Hematopoietic multipotent progenitor cell treated with erythropoietin and hydrocortisone succinate and interleukin-3 and kit ligand, for 6 days (in vitro differentiated cells): ENCODE measurements around the gene SPIN1.

Experiments used
- DNase-seq: peaks from one replicate; pipeline ENCODE4 v3.0.0-alpha.2; 2015

Gene SPIN1

GRCh38 chr9:88390371-88390990, 2.2 kb downstream of the SPIN1 start:
- DNase-seq: no peak

GRCh38 chr9:88391236-88391635, 3.0 kb downstream of the SPIN1 start:
- peak; percentile 45 for DNase-seq

DNA sequence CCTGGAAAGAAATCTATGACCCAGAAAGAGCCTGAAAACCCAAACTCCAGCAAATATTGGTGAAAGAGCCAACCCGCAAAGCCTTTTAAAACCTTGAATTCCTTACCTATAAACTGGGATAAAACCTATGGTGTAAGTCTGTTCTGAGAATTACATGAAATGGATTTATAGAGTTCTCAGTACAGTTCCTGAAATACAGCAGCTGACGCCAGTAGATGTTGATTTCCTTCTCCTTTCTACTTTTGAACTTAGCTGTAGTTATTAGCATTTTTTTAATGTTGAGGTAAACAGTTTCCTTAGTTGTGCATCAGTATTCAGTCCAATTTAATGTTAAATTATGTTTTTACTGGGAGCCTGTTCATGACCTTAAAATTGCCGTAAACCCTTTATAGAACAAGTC, 3.7 kb downstream of the SPIN1 start:
- DNase-seq: no peak

DNA sequence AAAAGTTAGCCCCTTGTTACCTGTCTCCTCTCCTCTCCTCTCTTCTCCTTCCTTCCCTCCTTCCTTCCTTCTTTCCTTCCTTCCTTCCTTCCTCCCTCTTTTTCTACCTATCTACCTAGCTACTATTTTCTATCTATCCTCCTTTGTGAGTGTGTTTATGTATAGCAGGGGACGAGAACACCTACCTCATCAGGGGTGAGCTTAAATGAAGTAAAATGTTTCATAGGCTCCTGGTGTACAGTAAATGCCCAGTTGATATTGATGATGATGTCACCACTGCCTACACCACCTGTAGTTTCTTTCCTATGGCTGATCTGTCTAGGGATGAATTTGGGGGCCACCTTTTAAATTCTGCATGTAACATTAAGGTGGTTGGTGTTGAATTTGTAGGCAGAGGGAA, 4.3 kb downstream of the SPIN1 start:
- no peak for DNase-seq

- DNase-seq: no peak
Measured at GRCh38 chr9:88396836-88397577, 8.8 kb downstream of the SPIN1 start.

GRCh38 chr9:88398016-88398415, 9.8 kb downstream of the SPIN1 start:
- no peak for DNase-seq

DNA sequence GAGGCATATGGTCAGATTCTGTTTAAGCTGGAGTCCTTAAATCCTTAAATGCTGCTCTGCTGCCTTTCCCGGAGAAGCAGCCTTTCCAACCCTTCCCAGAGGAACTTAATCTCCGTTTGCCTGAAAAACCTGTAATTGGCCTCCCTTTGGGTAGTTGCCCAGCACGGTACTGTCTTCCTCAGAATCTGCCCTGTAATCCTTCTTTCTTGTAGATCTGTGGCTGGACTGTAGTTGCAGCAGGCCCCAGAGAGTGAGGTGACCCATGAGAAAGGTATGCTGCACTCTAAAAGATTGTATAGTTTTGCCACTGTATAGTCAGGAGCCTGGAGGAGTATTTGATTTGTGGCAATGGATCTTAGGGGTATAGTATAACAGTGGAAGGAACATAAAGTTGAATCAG, 11.7 kb downstream of the SPIN1 start:
- no peak for DNase-seq

DNA sequence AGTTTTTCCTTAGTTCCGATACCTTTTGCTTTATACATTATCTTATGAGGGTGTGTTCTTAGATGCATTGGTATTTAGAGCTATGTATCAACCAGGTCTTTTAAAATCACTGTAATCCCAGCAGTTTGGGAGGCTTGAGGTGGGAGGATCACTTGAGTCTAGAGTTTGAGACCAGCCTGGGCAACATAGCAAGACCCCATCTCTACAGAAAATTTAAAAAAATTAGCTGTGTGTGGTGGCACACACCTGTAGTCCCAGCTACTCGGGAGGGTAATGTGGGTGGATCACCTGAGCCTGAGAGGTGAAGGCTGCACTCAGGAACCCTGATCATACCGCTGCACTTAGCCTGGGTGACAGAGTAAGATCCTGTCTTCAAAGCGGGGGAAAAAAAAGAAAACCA, 15.1 kb downstream of the SPIN1 start:
- no peak for DNase-seq

- DNase-seq: no peak
Measured at GRCh38 chr9:88406051-88406450, 17.8 kb downstream of the SPIN1 start.

- DNase-seq: no peak
Measured at GRCh38 chr9:88411471-88411870, 23.2 kb downstream of the SPIN1 start.

- no peak for DNase-seq
Measured at GRCh38 chr9:88414298-88414697, 26.1 kb downstream of the SPIN1 start.

GRCh38 chr9:88418025-88418424, 29.8 kb downstream of the SPIN1 start:
- DNase-seq: no peak

DNA sequence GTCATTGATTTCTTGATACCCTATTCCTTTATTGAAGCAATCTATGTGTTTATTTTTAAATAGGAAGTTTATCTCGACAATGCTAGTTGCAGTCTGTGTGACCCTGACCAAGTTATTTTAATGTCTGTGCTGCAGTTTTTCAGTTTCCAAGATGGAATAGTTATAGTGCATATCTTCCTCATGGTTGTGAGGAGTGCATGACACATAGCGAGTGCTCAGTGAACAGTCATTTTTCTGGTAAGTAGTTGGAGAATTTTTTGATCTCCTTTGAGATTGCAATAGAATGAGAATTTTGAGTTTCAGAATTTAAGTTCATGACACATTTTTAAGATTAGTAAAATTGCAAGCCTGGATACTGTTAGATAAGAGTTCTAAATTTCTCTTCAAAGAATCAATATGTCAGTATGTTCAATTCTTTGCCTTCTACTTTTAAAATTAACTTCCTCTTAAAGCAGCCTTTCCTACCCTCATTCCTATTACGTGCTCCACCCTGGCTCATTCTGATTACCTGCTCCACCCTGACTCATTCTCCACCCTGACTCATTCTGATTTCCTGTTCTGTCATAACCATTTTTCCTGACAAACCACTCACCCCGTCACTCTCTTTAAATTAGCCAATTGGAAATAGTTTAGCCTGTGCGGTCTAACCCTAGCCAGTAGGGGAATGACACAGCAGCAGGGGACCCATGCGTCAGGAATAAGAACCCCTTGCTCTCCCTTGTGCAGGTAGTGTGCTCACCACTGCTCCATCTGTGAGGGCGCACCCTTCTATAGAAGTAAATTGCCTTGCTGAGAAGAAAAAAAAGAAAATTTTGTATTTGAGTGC, 30.7 kb downstream of the SPIN1 start:
- DNase-seq: no peak

GRCh38 chr9:88420227-88420626, 32.0 kb downstream of the SPIN1 start:
- DNase-seq: no peak

- no peak for DNase-seq
Measured at GRCh38 chr9:88421348-88421747, 33.1 kb downstream of the SPIN1 start.

GRCh38 chr9:88425538-88425950, 37.3 kb downstream of the SPIN1 start:
- no peak for DNase-seq

- no peak for DNase-seq
Measured at GRCh38 chr9:88426651-88427050, 38.4 kb downstream of the SPIN1 start.

GRCh38 chr9:88429595-88430430, 41.6 kb downstream of the SPIN1 start:
- no peak for DNase-seq

GRCh38 chr9:88433583-88434255, 45.5 kb downstream of the SPIN1 start:
- DNase-seq: peak; percentile 31

GRCh38 chr9:88435336-88435735, 47.1 kb downstream of the SPIN1 start:
- DNase-seq: no peak

DNA sequence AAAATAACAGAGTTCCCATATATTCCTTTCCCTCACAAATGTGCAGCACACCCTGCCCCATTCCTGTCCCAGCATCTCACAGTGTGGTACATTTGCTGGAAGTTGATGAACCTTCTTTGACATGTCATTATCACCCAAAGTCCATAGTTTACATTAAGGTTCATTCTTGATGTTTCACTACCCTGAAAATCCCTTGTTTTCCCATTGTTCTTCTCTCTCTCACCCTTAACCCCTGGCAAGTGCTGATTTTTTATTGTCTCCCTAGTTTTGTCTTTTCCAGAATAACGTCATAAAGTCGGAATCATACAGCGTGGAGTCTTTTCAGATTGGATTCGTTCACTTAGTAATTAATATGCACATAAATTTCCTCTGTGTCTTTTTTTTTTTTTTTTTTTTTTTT, 48.1 kb downstream of the SPIN1 start:
- DNase-seq: no peak
